Fibroblast of mammary gland (primary cell): ENCODE data around the gene EP400.

ENCODE experiments used
- DNase-seq: peaks from one replicate; pipeline ENCODE4 v3.0.0-alpha.2; 2010; ENCODE audit warnings: low read depth
- H3K4me3 ChIP-seq: 2 replicates; pipeline ENCODE4 v1.5.1; 2011; ENCODE audit warnings: low read depth, mild to moderate bottlenecking, low read length, moderate library complexity; ENCODE audit not compliant: control insufficient read depth
- CTCF ChIP-seq: conservative IDR thresholded peaks from 2 replicates; pipeline ENCODE4 v1.5.1; 2011; ENCODE audit warnings: low read depth, low read length, inconsistent platforms; ENCODE audit not compliant: control insufficient read depth, insufficient read depth

EP400 gene

GRCh38 chr12:132019891-132020290, 70.1 kb downstream of the EP400 start:
- H3K4me3 ChIP-seq, result no peak overlapping the region
- no peak for TF ChIP-seq CTCF
- DNase-seq, result no peak

- DNase-seq, result no peak
- H3K4me3 ChIP-seq, result no peak overlapping the region
- TF ChIP-seq CTCF, result no peak
Observed at GRCh38 chr12:132020292-132020691, 70.5 kb downstream of the EP400 start.

- TF ChIP-seq CTCF, result no peak
- no peak for DNase-seq
- no peak overlapping the region for H3K4me3 ChIP-seq
Observed at GRCh38 chr12:132021031-132021871, 71.5 kb downstream of the EP400 start.

GRCh38 chr12:132021965-132022364, 72.2 kb downstream of the EP400 start:
- TF ChIP-seq CTCF, result no peak
- no peak for DNase-seq
- H3K4me3 ChIP-seq, result no peak overlapping the region

- no peak for DNase-seq
- no peak for TF ChIP-seq CTCF
- H3K4me3 ChIP-seq, result no peak overlapping the region
Observed at GRCh38 chr12:132023658-132024057, 73.9 kb downstream of the EP400 start.

GRCh38 chr12:132024758-132025157, 75.0 kb downstream of the EP400 start:
- H3K4me3 ChIP-seq, result no peak overlapping the region
- DNase-seq, result no peak
- TF ChIP-seq CTCF, result no peak
